ENCODE measurements around the gene WDR1. TPM values are rescaled to one million over a fixed set of nuclear protein-coding genes. Genes with fewer than 3 reads are reported as not detected.

WDR1 gene
- total and polyA plus RNA-seq, 10 of the 15 experiments (the other 5 are each of a cell fraction or from before 2014, with no cell fraction given): 28.5 to 397 (median 290) TPM

- Histone ChIP-seq H2AFZ (ENCODE audit: control insufficient read depth, low read depth, low read length) (no peak overlapping the region), H3K4me3 (no peak overlapping the region), H3K4me2 (ENCODE audit: control insufficient read depth, insufficient read depth) (no peak overlapping the region), H3K27ac (ENCODE audit: control insufficient read depth, insufficient read depth) (no peak overlapping the region), H3K9ac (ENCODE audit: control insufficient read depth, insufficient read depth, low read length) (no peak overlapping the region), H3K36me3 (ENCODE audit: control insufficient read depth in 2 of 2, insufficient read depth in 2 of 2, low read length in 1 of 2) (no peaks in the 10 kb centered on the region), H3K9me3 (replicated peaks; ENCODE audit: control insufficient read depth, insufficient read depth, low read length) (no peaks in the 10 kb centered on the region), H3K27me3 (replicated peaks in 1 of 2; ENCODE audit: control insufficient read depth in 2 of 2, insufficient read depth in 2 of 2, low read length in 1 of 2) (no peaks in the 10 kb centered on the region), H3K79me2 (ENCODE audit: control insufficient read depth, insufficient read depth, low read length) (no peaks in the 10 kb centered on the region), H3K4me1 (ENCODE audit: control insufficient read depth, insufficient read depth, low read length) (no peaks in the 10 kb centered on the region), H4K20me1 (ENCODE audit: control insufficient read depth, insufficient read depth) (no peaks in the 10 kb centered on the region)
- intact Hi-C loops (cut with micrococcal nuclease; ENCODE audit: unreplicated experiment): no loop called here
- POLR2A ChIA-PET: no interaction called here
- BruUV-seq (replicated peaks): no TSS peak
- SMC1A ChIA-PET (ENCODE audit: uncharacterized antibody, unreplicated experiment): no interaction called here
- in situ Hi-C loops (cut with MboI): no loop called here
- CTCF ChIA-PET: no interaction called here
- RAD21 ChIA-PET (ENCODE audit: unreplicated experiment): no interaction called here
- DNase-seq (ENCODE audit: low read depth, low spot score) (no peak), ATAC-seq (no peak), FAIRE-seq (no peak)
- 89% methylated on average over 4 of the region's 4 CpGs for WGBS (ENCODE audit: insufficient coverage, insufficient replicate concordance, low lambda C conversion rate, missing lambda C conversion rate)
- no peak for TF ChIP-seq ZBTB33 (IDR thresholded peaks at IDR 0.05)
- no peak for TF ChIP-seq ZBTB11 (CRISPR knock-in tag; IDR thresholded peaks at IDR 0.05)
- no peak for TF ChIP-seq BCL3 (IDR thresholded peaks at IDR 0.05; ENCODE audit: borderline replicate concordance, insufficient read depth, low read depth, low read length, poor library complexity, severe bottlenecking)
- TF ChIP-seq BACH1 (IDR thresholded peaks at IDR 0.05; ENCODE audit: borderline replicate concordance): no peak
- TF ChIP-seq GATAD2B (conservative IDR thresholded peaks at IDR 0.05; ENCODE audit: low read depth): no peak
- TF ChIP-seq NR2C1 (IDR thresholded peaks at IDR 0.05): no peak
- no peak for TF ChIP-seq POLR2AphosphoS2 (IDR thresholded peaks at IDR 0.05; ENCODE audit: low read depth, low read length)
- TF ChIP-seq RFX5 (IDR thresholded peaks at IDR 0.05; ENCODE audit: low read depth, low read length): no peak
- TF ChIP-seq ASH2L (IDR thresholded peaks at IDR 0.05; ENCODE audit: borderline replicate concordance, low read depth): no peak
- no peak for TF ChIP-seq CTCF (IDR thresholded peaks at IDR 0.05 in 2 of 3, conservative IDR thresholded peaks at IDR 0.05 in 1 of 3; ENCODE audit: control insufficient read depth in 2 of 3, extremely low read depth in 1 of 3, insufficient read depth in 1 of 3, low read depth in 3 of 3, low read length in 3 of 3)
- TF ChIP-seq TAF1 (IDR thresholded peaks at IDR 0.05; ENCODE audit: borderline replicate concordance, low read depth, low read length): no peak
- no peak for TF ChIP-seq SIN3A (IDR thresholded peaks at IDR 0.05; ENCODE audit: low read depth, low read length)
Observed at GRCh38 chr4:10055871-10056270, 60.7 kb downstream of the WDR1 start.

All from GM12878 (cell line).